OCI-LY3 (cell line): ENCODE results near the gene TNF.

Experiments used
- EZH2phosphoT487 ChIP-seq: fragments of 200-600 bp; shearing (Covaris generic); IDR thresholded peaks from 2 replicates; pipeline ENCODE4 v1.6.1; 2018; ENCODE audit warnings: antibody characterized with exemption, mixed run types, low read depth
- TF ChIP-seq, protein P1 (sequence below): fragments of 200-600, 300-600 bp; sonication (generic); IDR thresholded peaks from 2 replicates; pipeline ENCODE4 v1.5.1; 2014; ENCODE audit warnings: antibody characterized with exemption, low read length, low read depth

DNA sequence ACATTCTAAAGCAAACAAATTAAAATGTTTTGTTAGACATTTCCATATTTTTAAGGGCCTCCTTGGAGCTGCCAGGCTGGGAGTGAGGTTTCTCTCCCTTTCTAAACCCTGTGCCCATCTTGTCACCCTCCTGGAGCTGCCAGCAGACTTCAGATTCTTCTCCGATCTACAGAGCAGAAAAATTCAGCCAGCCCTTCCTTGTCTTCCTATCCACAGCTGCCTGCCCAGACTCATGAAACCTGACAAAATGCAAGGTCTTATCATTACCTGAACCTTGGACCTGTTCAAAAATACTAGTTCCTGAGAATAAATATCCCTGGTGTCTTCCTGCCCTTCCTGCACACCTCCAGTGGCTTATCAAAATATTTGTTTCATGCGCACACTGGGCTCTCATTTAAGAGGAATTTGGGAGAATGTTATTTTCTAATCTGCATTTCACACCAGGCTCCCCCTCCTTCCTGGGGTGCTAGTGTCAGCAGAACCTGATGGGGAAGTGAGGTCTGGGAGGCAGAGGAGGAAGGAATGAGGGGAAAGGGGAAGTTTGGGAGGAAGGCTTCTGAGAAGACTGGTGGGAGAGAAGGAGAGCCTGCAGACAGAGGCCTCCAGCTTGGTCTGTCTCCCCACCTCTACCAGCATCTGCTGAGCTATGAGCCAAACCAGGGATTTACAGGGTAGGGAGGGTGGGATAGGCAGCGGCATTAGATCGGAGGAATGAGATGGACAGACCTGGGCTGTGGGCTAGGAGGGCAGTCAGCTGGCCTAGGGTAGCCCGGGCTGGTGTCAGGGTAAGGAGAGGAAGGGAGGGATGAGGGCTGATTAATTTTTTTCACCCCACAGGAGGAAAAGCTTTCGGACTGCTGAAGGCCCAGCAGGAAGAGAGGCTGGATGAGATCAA is 39.6 kb downstream of the TNF start, which contains the start of gene AIF1:
- TF ChIP-seq, protein P1, sequence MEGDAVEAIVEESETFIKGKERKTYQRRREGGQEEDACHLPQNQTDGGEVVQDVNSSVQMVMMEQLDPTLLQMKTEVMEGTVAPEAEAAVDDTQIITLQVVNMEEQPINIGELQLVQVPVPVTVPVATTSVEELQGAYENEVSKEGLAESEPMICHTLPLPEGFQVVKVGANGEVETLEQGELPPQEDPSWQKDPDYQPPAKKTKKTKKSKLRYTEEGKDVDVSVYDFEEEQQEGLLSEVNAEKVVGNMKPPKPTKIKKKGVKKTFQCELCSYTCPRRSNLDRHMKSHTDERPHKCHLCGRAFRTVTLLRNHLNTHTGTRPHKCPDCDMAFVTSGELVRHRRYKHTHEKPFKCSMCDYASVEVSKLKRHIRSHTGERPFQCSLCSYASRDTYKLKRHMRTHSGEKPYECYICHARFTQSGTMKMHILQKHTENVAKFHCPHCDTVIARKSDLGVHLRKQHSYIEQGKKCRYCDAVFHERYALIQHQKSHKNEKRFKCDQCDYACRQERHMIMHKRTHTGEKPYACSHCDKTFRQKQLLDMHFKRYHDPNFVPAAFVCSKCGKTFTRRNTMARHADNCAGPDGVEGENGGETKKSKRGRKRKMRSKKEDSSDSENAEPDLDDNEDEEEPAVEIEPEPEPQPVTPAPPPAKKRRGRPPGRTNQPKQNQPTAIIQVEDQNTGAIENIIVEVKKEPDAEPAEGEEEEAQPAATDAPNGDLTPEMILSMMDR, result no peak
- TF ChIP-seq EZH2phosphoT487, result no peak
